ENCODE results near the gene GLI2. TPM values are rescaled to one million over a fixed set of nuclear protein-coding genes. Genes with fewer than 3 reads are reported as not detected.

The GLI2 gene
- total and polyA plus RNA-seq, 2 of the 8 experiments (the other 6 are each of a cell fraction or from before 2014, with no cell fraction given): 18.4 to 46.9 TPM

DNA sequence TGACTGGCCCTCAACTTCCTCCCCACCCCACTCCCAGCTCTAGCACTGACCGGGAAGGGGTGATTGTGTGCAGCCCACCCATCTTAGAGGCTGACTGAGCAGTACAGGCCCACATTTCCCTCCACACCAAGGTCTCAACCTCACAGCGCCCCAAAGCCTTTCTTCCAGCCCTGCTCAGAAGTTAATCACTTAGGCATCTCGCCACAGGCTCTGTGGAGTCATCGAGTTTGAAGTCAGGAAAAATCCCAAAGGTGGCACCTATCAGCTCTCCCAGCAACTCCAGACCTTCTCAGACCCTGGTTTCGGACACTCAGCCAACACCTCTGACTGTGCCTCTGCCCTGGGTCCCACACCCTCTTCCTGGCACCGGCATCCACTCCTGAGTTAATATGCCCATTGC is 43.0 kb upstream of the GLI2 start:
- Histone ChIP-seq H2BK5ac (ENCODE audit: low read depth, low read length) (no peak overlapping the region), H3K79me1 (ENCODE audit: low read depth, low read length) (no peaks in the 10 kb centered on the region), H3K27ac (ENCODE audit: low read depth, low read length) (no peak overlapping the region), H4K91ac (replicated peaks; ENCODE audit: insufficient read length, low read length) (no peak overlapping the region), H2BK12ac (ENCODE audit: low read depth, low read length) (no peak overlapping the region), H4K20me1 (replicated peaks in 1 of 2; ENCODE audit: control insufficient read depth in 1 of 2, insufficient read depth in 2 of 2, low read length in 2 of 2) (no peaks in the 10 kb centered on the region), H3K18ac (ENCODE audit: extremely low read depth, low read length) (no peak overlapping the region), H2BK20ac (ENCODE audit: low read length) (no peak overlapping the region), H2AK5ac (ENCODE audit: low read depth, low read length) (no peak overlapping the region), H2BK120ac (replicated peaks; ENCODE audit: low read depth, low read length) (no peak overlapping the region), H3K9ac (replicated peaks in 1 of 4; ENCODE audit: extremely low read depth in 1 of 4, low read depth in 3 of 4, low read length in 3 of 4) (no peak overlapping the region; a peak in 1 of 7 replicates), H4K8ac (ENCODE audit: extremely low read depth, insufficient read depth, low read length) (no peak overlapping the region), H2BK15ac (ENCODE audit: low read length) (no peak overlapping the region), H4K5ac (ENCODE audit: insufficient read length, low read depth, low read length) (no peak overlapping the region), H2AFZ (ENCODE audit: low read length) (no peak overlapping the region), H3K56ac (replicated peaks; ENCODE audit: insufficient read length, low read depth, low read length) (no peak overlapping the region), H3K23me2 (ENCODE audit: low read depth, low read length) (no peaks in the 10 kb centered on the region; the same call in 1 of the 2 replicates), H3K4ac (replicated peaks; ENCODE audit: insufficient read length, low read depth, low read length) (no peak overlapping the region), H3K79me2 (ENCODE audit: control insufficient read depth in 1 of 2, insufficient read depth in 2 of 2, low read length in 2 of 2) (no peaks in the 10 kb centered on the region), H3K9me3 (ENCODE audit: insufficient read depth in 2 of 2, low read depth in 1 of 2, low read length in 1 of 2) (no peaks in the 10 kb centered on the region), H3K4me3 (ENCODE audit: extremely low read depth in 1 of 4, insufficient read depth in 2 of 4, low read depth in 3 of 4, low read length in 4 of 4) (no peak overlapping the region), H3K4me2 (ENCODE audit: insufficient read depth in 1 of 2, low read depth in 2 of 2, low read length in 2 of 2) (no peak overlapping the region), H3K14ac (ENCODE audit: insufficient read length) (no peak overlapping the region), H3K4me1 (replicated peaks in 1 of 4; ENCODE audit: control insufficient read depth in 3 of 4, insufficient read depth in 4 of 4, low read length in 3 of 4) (peaks cover 4 to 7% (median 6%) of the 10 kb centered on the region in 4 experiments; a peak in 6 of 7 replicates), H3K23ac (ENCODE audit: insufficient read length) (no peak overlapping the region), H3K27me3 (replicated peaks in 1 of 4; ENCODE audit: control insufficient read depth in 3 of 4, extremely low read depth in 1 of 4, insufficient read depth in 3 of 4, low read length in 3 of 4) (peaks cover 0 to 21% (median 18%) of the 10 kb centered on the region in 4 experiments; a peak in 5 of 7 replicates), H3K36me3 (ENCODE audit: control insufficient read depth in 2 of 4, insufficient read depth in 4 of 4, low read length in 3 of 4) (no peaks in the 10 kb centered on the region)
- POLR2A ChIA-PET (ENCODE audit: partially characterized antibody): interaction anchor here (0.7 kb wide), 1 partner anchor 383 kb away, joined by 3 read pairs; no protein-coding TSS in a partner anchor
- CTCF ChIA-PET (ENCODE audit: partially characterized antibody): interaction anchor here (0.8 to 9.6 kb wide), 8 partner anchors 19 to 384 kb away, joined by 3 to 88 read pairs (median 3); no protein-coding TSS in a partner anchor
- no peak for DNase-seq (ENCODE audit: low read depth in 1 of 2, low spot score in 2 of 2)
- WGBS, 2 experiments (ENCODE audit: extremely low coverage in 1 of 2, insufficient coverage in 1 of 2, insufficient read length in 1 of 2, insufficient replicate concordance in 2 of 2, low coverage in 1 of 2, low lambda C conversion rate in 2 of 2, missing lambda C conversion rate in 1 of 2): 90% methylated on average over 6 of the region's 6 CpGs; no CpG with 5 or more reads in 1 of the 2 experiments
- no peak for FAIRE-seq
- TF ChIP-seq TAF7 (optimal IDR thresholded peaks at IDR 0.05; ENCODE audit: borderline replicate concordance, low read depth, low read length) (no peak), JUND (IDR thresholded peaks at IDR 0.05; ENCODE audit: low read length) (no peak), CBX8 (IDR thresholded peaks at IDR 0.05; ENCODE audit: borderline replicate concordance, low read depth, low read length) (no peak), KDM1A (IDR thresholded peaks at IDR 0.05; ENCODE audit: borderline replicate concordance, low read length) (no peak), TCF12 (IDR thresholded peaks at IDR 0.05; ENCODE audit: low read depth, low read length) (no peak), BACH1 (IDR thresholded peaks at IDR 0.05; ENCODE audit: low read length) (no peak), PHF8 (conservative IDR thresholded peaks at IDR 0.05; ENCODE audit: low read depth, low read length) (no peak), KDM5A (IDR thresholded peaks at IDR 0.05; ENCODE audit: low read length) (no peak)

Data from H1 (cell line).